HL-60 (cell line): Measurements from ENCODE around the gene SPATS2.

ENCODE experiments used
- POLR2AphosphoS5 ChIP-seq: IDR thresholded peaks from 2 replicates; pipeline ENCODE4 v1.6.1; 2012; ENCODE audit warnings: low read depth
- TF ChIP-seq, protein P1 (sequence below): IDR thresholded peaks from one replicate; pipeline ENCODE4 v1.5.1; 2011; ENCODE audit warnings: low read length, control low read depth, inconsistent platforms; ENCODE audit not compliant: insufficient read depth
- TF ChIP-seq, protein P2 (sequence below): IDR thresholded peaks from 2 replicates; pipeline ENCODE4 v1.6.1; 2012; ENCODE audit warnings: low read depth; ENCODE audit not compliant: insufficient replicate concordance

GRCh38 chr12:49542592-49543160, 175.4 kb downstream of the SPATS2 start:
- TF ChIP-seq, protein P1, sequence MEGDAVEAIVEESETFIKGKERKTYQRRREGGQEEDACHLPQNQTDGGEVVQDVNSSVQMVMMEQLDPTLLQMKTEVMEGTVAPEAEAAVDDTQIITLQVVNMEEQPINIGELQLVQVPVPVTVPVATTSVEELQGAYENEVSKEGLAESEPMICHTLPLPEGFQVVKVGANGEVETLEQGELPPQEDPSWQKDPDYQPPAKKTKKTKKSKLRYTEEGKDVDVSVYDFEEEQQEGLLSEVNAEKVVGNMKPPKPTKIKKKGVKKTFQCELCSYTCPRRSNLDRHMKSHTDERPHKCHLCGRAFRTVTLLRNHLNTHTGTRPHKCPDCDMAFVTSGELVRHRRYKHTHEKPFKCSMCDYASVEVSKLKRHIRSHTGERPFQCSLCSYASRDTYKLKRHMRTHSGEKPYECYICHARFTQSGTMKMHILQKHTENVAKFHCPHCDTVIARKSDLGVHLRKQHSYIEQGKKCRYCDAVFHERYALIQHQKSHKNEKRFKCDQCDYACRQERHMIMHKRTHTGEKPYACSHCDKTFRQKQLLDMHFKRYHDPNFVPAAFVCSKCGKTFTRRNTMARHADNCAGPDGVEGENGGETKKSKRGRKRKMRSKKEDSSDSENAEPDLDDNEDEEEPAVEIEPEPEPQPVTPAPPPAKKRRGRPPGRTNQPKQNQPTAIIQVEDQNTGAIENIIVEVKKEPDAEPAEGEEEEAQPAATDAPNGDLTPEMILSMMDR: no peak
- TF ChIP-seq, protein P2, sequence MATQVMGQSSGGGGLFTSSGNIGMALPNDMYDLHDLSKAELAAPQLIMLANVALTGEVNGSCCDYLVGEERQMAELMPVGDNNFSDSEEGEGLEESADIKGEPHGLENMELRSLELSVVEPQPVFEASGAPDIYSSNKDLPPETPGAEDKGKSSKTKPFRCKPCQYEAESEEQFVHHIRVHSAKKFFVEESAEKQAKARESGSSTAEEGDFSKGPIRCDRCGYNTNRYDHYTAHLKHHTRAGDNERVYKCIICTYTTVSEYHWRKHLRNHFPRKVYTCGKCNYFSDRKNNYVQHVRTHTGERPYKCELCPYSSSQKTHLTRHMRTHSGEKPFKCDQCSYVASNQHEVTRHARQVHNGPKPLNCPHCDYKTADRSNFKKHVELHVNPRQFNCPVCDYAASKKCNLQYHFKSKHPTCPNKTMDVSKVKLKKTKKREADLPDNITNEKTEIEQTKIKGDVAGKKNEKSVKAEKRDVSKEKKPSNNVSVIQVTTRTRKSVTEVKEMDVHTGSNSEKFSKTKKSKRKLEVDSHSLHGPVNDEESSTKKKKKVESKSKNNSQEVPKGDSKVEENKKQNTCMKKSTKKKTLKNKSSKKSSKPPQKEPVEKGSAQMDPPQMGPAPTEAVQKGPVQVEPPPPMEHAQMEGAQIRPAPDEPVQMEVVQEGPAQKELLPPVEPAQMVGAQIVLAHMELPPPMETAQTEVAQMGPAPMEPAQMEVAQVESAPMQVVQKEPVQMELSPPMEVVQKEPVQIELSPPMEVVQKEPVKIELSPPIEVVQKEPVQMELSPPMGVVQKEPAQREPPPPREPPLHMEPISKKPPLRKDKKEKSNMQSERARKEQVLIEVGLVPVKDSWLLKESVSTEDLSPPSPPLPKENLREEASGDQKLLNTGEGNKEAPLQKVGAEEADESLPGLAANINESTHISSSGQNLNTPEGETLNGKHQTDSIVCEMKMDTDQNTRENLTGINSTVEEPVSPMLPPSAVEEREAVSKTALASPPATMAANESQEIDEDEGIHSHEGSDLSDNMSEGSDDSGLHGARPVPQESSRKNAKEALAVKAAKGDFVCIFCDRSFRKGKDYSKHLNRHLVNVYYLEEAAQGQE: no peak
- TF ChIP-seq POLR2AphosphoS5: no peak
